ENCODE measurements around the gene M1AP. TPM values are rescaled to one million over a fixed set of nuclear protein-coding genes. Genes with fewer than 3 reads are reported as not detected.

Gene M1AP
- total and polyA plus RNA-seq, 2 of the 8 experiments (the other 6 are each of a cell fraction or from before 2014, with no cell fraction given) = 4.8 TPM

DNA sequence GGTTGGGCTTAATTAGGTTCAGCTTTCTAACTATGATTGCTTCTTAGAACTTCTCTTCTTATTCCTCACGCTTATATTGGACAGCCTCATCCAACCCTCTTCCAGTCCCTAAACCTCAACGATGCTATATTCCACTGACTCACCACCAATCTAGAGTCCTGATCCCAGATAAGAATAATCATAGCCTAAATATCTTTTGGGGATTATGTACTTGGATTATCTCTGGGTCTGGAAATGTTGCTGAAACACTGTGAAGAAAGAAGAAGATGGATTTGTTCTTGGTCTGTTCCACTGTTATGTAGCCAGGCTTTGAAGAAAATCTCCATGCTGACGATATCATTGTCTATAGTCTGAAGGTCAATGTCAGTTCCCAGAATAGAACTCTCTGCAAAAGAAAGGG is 66.7 kb downstream of the M1AP start (continued):
- TF ChIP-seq RBBP5 (IDR thresholded peaks at IDR 0.05; ENCODE audit: borderline replicate concordance, low read depth, low read length) = no peak
- no peak for TF ChIP-seq SP4 (IDR thresholded peaks at IDR 0.05; ENCODE audit: low read length)
- no peak for TF ChIP-seq YY1 (IDR thresholded peaks at IDR 0.05; ENCODE audit: low read depth, low read length)
- no peak for TF ChIP-seq RXRA (IDR thresholded peaks at IDR 0.05; ENCODE audit: insufficient read depth, low read depth, low read length)
